ENCODE measurements around the gene TEX14.

TEX14 gene

DNA sequence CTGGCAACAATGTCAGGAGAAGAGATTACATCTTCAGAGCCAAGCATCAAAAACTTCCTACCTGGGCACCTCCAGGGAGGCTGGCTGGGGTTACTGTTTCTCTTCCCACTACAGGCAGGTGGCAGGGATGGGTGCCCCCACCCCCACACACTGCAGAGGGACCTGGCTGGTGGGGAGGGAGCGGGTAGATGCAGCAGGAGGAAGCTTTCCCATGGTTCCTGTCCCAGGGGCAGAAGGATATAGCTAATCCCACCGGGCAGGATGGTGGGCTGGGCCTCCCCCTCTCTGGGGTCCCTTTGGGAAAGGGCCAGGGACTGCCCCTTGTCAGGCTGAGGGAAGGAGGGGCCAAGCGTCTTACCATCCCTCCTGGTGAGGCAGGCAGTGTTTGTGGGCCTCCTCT is 160.7 kb downstream of the TEX14 start:
- TF ChIP-seq, protein P1, sequence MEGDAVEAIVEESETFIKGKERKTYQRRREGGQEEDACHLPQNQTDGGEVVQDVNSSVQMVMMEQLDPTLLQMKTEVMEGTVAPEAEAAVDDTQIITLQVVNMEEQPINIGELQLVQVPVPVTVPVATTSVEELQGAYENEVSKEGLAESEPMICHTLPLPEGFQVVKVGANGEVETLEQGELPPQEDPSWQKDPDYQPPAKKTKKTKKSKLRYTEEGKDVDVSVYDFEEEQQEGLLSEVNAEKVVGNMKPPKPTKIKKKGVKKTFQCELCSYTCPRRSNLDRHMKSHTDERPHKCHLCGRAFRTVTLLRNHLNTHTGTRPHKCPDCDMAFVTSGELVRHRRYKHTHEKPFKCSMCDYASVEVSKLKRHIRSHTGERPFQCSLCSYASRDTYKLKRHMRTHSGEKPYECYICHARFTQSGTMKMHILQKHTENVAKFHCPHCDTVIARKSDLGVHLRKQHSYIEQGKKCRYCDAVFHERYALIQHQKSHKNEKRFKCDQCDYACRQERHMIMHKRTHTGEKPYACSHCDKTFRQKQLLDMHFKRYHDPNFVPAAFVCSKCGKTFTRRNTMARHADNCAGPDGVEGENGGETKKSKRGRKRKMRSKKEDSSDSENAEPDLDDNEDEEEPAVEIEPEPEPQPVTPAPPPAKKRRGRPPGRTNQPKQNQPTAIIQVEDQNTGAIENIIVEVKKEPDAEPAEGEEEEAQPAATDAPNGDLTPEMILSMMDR (IDR thresholded peaks at IDR 0.05; ENCODE audit: control insufficient read depth, extremely low read depth, insufficient read depth) = no peak
- DNase-seq (ENCODE audit: low read depth) = no peak
- H3K4me3 ChIP-seq (ENCODE audit: low read depth, low read length) = no peak overlapping the region

DNA sequence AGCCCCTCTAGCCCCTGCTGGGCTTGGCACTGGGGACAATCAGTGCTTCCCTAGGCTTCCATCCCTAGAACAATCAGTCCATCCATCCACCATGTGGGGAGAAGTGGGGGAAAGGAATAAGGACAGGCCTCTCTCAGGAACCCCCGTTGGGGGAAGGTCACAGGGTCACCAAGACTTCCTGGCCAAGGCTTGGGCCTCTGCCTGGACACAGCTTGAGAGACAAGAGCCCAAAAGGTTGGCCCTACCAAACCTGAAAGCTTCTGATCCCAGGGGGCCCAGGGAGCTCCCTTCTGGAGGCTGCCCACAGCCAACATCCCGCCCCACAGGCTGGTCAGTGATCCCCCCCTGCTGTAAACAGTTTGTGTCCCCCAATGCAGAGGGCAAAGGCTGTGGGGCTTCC is 161.2 kb downstream of the TEX14 start:
- H3K4me3 ChIP-seq (ENCODE audit: low read depth, low read length) = no peak overlapping the region
- TF ChIP-seq, protein P1 (IDR thresholded peaks at IDR 0.05; ENCODE audit: control insufficient read depth, extremely low read depth, insufficient read depth) = no peak
- no peak for DNase-seq (ENCODE audit: low read depth)

DNA sequence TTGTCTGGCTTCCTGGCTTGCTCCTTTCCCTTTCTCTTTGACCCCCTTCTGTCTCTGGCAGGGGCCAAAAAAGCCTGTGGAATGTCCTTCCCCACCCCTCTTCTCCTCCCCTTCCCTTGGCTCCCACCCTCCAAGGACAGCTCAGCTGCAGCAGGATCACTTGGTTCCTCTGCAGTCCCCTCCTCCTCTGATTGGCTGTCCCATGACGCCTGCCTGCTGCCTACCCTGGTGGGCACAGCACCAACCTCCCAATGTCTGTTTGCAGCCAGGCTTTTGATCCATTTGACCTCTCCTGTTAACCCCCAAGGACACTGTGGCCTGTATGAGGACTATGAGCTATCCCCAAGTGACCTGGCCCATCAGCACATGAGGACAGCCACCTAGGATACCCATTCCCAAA is 162.6 kb downstream of the TEX14 start:
- H3K4me3 ChIP-seq (ENCODE audit: low read depth, low read length) = no peak overlapping the region
- TF ChIP-seq, protein P1 (IDR thresholded peaks at IDR 0.05; ENCODE audit: control insufficient read depth, extremely low read depth, insufficient read depth) = no peak
- DNase-seq (ENCODE audit: low read depth) = no peak

DNA sequence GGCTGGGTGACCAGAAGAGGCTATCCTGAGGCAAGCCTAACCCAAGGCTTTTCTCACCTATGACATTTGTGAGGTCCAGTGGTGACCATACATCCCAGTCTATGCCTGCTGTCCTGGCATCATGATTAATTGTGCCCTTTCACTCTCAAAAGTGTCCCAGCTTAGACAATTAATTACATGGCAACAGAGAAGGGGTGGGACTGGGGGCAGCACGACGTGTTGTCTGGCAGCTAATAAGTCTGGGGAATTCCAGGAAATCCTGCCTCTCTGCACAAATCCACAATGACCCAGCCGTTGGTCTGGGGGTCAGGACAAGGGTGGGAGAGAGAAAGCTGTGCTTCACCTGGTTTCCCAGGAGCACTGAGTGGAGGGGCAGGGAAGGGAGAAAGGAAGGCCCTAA is 163.4 kb downstream of the TEX14 start:
- TF ChIP-seq, protein P1 (IDR thresholded peaks at IDR 0.05; ENCODE audit: control insufficient read depth, extremely low read depth, insufficient read depth) = no peak
- no peak overlapping the region for H3K4me3 ChIP-seq (ENCODE audit: low read depth, low read length)
- no peak for DNase-seq (ENCODE audit: low read depth)

DNA sequence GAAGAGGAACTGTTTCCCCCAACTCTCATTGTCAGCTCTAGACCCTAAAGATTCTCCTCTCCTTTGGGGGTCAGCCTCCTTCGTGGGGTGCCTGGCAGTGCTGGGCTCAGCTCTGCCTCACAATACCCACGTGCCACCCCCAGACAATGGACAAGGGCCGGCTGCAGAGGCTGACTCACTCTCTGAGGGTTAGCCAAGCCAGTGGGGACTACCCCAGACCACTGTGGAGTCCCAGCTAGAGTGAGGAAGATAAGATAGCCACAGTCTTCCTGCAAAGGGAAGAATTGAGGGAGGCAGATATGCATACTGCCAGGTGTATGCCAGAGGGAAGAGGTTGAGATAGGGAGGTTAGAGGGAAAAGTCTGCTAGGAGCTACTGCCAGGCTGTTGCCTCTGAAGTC is 163.9 kb downstream of the TEX14 start:
- H3K4me3 ChIP-seq (ENCODE audit: low read depth, low read length) = no peak overlapping the region
- TF ChIP-seq, protein P1 (IDR thresholded peaks at IDR 0.05; ENCODE audit: control insufficient read depth, extremely low read depth, insufficient read depth) = no peak
- no peak for DNase-seq (ENCODE audit: low read depth)

DNA sequence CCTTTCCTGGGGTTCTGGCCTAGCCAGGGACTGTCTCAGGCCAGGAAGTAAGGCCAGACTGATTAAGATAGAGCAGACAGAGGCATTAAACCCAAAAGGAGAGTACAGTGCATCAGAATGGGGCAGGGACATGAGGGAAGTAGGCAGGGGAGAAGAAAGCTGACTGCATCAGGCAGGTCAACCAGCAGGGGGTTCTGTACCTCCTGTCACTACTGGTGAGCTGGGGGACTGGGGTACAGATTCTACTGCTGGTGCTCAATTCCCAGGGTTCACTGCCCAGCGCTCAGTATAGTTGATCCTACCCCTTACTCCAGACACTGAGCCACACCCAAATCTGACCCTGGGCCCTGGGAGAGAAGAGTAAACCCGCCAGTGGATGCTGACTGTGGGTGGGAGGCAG is 164.5 kb downstream of the TEX14 start:
- H3K4me3 ChIP-seq (ENCODE audit: low read depth, low read length) = no peak overlapping the region
- TF ChIP-seq, protein P1 (IDR thresholded peaks at IDR 0.05; ENCODE audit: control insufficient read depth, extremely low read depth, insufficient read depth) = no peak
- no peak for DNase-seq (ENCODE audit: low read depth)

DNA sequence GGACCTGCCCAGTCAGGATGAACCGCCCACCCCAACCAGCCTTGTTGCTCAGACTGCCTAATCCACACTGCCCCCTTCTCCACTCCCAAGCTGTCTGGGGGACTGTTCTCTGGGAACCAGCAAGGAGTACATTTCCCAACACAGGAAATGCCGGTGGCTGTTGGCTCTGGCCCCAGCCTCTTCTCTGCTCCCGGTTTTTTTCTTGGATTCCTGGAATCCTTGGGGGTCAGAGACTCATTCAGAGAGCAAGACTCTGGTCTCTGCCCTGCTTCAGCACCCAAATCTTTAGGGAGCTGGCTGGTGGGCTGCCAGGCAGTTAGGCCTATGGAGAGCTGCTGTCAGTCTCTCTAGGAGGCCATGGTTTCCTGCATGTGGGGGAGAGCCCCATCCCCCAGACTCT is 166.6 kb downstream of the TEX14 start:
- TF ChIP-seq, protein P1 (IDR thresholded peaks at IDR 0.05; ENCODE audit: control insufficient read depth, extremely low read depth, insufficient read depth) = no peak
- H3K4me3 ChIP-seq (ENCODE audit: low read depth, low read length) = no peak overlapping the region
- DNase-seq (ENCODE audit: low read depth) = no peak
